Osteoblast (primary cell): ENCODE results near the gene ZBTB7B. TPM values are rescaled to one million over a fixed set of nuclear protein-coding genes. Genes with fewer than 3 reads are reported as not detected.
A peak's percentile ranks its signal among the peaks of the same experiment; 100 is the strongest.

ENCODE experiments used
- DNase-seq: peaks from one replicate; pipeline ENCODE4 v3.0.0; 2011; ENCODE audit warnings: low spot score, mixed read lengths; ENCODE audit not compliant: insufficient read length; ENCODE audit errors: missing footprints
- H2AFZ ChIP-seq: 2 replicates; pipeline ENCODE4 v1.6.0; 2011; ENCODE audit warnings: mild to moderate bottlenecking, low read length
- H3K27ac ChIP-seq: 2 replicates; pipeline ENCODE4 v1.5.1; 2011; ENCODE audit warnings: mild to moderate bottlenecking, low read depth, low read length, moderate library complexity
- H3K27me3 ChIP-seq: 2 replicates; pipeline ENCODE4 v1.6.0; 2012; ENCODE audit warnings: mild to moderate bottlenecking, control low read depth, inconsistent platforms, low read length, moderate library complexity; ENCODE audit not compliant: insufficient read depth
- H3K36me3 ChIP-seq: 2 replicates; pipeline ENCODE4 v1.5.1; 2011; ENCODE audit warnings: mild to moderate bottlenecking, low read length, control low read depth, moderate library complexity; ENCODE audit not compliant: insufficient read depth
- H3K4me1 ChIP-seq: 2 replicates; pipeline ENCODE4 v1.5.1; 2011; ENCODE audit warnings: mild to moderate bottlenecking, low read length, control low read depth, moderate library complexity; ENCODE audit not compliant: insufficient read depth
- H3K4me2 ChIP-seq: 2 replicates; pipeline ENCODE4 v1.6.0; 2011; ENCODE audit warnings: mild to moderate bottlenecking, low read length; ENCODE audit not compliant: insufficient read depth
- H3K4me3 ChIP-seq: fragments of 200-600 bp; sonication (generic); 3 replicates; pipeline ENCODE4 v1.5.1; 2012; ENCODE audit warnings: mild to moderate bottlenecking, low read length, inconsistent platforms; ENCODE audit not compliant: insufficient read depth
- H3K79me2 ChIP-seq: 2 replicates; pipeline ENCODE4 v1.6.0; 2012; ENCODE audit warnings: mild to moderate bottlenecking, low read length, control low read depth, inconsistent platforms; ENCODE audit not compliant: insufficient read depth
- H3K9me3 ChIP-seq: 2 replicates; pipeline ENCODE4 v1.5.1; 2011; ENCODE audit warnings: low read depth, low read length, control low read depth
- H4K20me1 ChIP-seq: 2 replicates; pipeline ENCODE4 v1.6.0; 2012; ENCODE audit warnings: mild to moderate bottlenecking, low read length, control low read depth; ENCODE audit not compliant: insufficient read depth
- total RNA-seq: library from RNA; depleted of rRNA; stranded (reverse); fragments of >200 nt; gene quantifications from 2 replicates; pipeline ENCODE4 v1.2.3, GENCODE V29; 2012
- TF ChIP-seq, protein P1 (sequence below): IDR thresholded peaks from 2 replicates; pipeline ENCODE4 v1.5.1; 2011; ENCODE audit warnings: mild to moderate bottlenecking, low read depth, low read length, moderate library complexity; ENCODE audit errors: extremely low read depth

Gene ZBTB7B
- total RNA-seq, 1 donor = 23.5 TPM

DNA sequence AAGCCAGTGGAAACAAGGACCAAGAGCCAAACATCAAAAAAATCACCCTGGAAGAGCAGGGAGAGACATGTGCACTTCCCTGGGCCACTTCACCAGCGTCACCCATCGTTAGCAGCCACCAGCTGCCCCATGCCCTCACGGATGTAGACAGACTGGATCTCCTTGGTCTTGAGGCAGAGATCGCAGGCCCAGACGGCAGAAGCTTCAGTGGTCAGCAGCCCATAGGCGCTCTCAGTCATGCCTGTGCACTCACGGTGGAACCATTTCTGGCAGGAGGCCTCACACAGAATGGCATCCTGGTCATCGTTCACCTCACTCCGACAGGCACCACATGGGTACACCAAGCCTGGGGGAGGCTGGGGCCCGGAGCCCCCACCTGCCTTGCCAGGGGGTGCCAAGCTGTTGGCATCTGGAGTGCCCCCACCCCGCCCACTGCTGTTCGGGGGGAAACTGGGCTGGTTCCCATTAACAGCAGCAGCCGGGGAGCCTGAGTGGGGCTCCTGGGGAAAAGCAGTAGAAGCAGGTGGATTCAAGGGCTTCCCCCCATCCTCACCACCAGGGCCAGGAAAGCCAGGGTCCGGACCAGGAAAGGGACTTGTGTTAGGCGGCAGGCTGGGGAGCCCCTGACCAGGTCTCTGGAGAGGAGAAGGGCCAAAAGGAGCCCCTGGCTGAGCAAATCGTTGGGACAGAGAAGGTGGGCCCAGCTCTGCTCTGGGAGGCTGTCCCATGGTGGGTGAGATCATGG is 43.7 kb upstream of the ZBTB7B start:
- H3K79me2 ChIP-seq = peaks cover 17% of the 10 kb centered on the region
- TF ChIP-seq, protein P1, sequence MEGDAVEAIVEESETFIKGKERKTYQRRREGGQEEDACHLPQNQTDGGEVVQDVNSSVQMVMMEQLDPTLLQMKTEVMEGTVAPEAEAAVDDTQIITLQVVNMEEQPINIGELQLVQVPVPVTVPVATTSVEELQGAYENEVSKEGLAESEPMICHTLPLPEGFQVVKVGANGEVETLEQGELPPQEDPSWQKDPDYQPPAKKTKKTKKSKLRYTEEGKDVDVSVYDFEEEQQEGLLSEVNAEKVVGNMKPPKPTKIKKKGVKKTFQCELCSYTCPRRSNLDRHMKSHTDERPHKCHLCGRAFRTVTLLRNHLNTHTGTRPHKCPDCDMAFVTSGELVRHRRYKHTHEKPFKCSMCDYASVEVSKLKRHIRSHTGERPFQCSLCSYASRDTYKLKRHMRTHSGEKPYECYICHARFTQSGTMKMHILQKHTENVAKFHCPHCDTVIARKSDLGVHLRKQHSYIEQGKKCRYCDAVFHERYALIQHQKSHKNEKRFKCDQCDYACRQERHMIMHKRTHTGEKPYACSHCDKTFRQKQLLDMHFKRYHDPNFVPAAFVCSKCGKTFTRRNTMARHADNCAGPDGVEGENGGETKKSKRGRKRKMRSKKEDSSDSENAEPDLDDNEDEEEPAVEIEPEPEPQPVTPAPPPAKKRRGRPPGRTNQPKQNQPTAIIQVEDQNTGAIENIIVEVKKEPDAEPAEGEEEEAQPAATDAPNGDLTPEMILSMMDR = no peak
- H2AFZ ChIP-seq = no peak overlapping the region
- H3K27me3 ChIP-seq = no peaks in the 10 kb centered on the region
- H3K9me3 ChIP-seq = no peaks in the 10 kb centered on the region
- peak; percentile 56 for DNase-seq
- no peak overlapping the region for H3K4me3 ChIP-seq
- no peak overlapping the region for H3K27ac ChIP-seq
- no peak overlapping the region for H3K4me2 ChIP-seq
- peaks cover 31% of the 10 kb centered on the region for H3K36me3 ChIP-seq
- peaks cover 41% of the 10 kb centered on the region for H3K4me1 ChIP-seq
- H4K20me1 ChIP-seq = peaks cover 5% of the 10 kb centered on the region

DNA sequence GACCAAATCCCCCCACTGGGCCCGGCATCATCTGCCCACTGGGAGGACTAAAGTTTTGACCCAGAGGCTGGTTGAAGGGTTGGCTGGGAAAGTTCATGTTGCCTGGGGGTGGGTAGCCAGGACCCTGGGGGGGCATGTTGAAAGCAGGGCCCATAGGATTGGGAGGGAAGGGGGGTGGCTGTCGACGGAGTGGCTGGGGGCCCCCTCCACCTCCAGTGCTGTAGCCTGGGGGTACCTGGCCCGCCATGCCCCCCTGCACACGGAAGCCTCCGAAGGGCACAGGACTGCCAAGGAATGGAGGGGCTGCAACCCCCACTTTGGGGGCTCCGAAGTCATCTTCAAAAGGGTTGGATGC is 43.2 kb upstream of the ZBTB7B start:
- H4K20me1 ChIP-seq = peaks cover 5% of the 10 kb centered on the region
- H3K27me3 ChIP-seq = no peaks in the 10 kb centered on the region
- peaks cover 17% of the 10 kb centered on the region for H3K79me2 ChIP-seq
- peaks cover 37% of the 10 kb centered on the region for H3K36me3 ChIP-seq
- DNase-seq = no peak
- H3K27ac ChIP-seq = no peak overlapping the region
- no peak overlapping the region for H3K4me2 ChIP-seq
- no peaks in the 10 kb centered on the region for H3K9me3 ChIP-seq
- no peak overlapping the region for H2AFZ ChIP-seq
- TF ChIP-seq, protein P1 = no peak
- H3K4me1 ChIP-seq = peaks cover 41% of the 10 kb centered on the region
- H3K4me3 ChIP-seq = no peak overlapping the region

DNA sequence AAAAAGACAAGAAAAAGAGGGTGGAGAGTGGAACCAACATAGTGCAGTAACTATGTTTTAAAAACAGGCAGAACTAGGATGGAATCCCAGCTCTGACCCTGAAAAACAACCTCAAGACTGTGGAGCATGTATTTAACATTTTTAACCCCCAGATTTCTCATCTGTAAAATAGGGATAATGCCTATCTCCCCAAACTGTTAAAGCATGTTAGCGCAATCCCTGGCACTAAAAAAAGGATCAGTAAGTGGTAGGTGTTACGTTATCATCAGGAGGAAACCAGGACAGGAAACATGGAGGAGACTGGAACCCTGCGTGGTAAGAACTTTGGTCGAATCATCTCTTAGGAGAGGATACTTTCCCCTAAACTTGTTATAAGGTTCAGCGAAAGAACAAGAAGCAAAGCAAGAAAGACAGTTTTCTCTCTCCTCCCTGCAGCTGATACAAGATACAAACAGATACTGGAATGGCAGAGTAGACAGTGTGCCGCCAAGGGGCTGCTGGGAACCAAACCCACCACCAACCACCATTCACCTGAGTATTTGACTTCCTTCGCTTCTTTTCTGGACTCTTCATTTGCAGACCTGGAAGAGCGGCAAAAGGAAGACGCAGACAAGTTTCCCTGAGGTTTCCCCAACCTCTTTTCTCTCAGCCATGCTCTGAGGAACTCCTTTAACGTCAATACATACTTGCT is 42.0 kb upstream of the ZBTB7B start:
- peaks cover 19% of the 10 kb centered on the region for H3K79me2 ChIP-seq
- peaks cover 31% of the 10 kb centered on the region for H3K4me1 ChIP-seq
- peak overlapping the region; percentile 87 for H3K4me3 ChIP-seq
- H4K20me1 ChIP-seq = peaks cover 10% of the 10 kb centered on the region
- TF ChIP-seq, protein P1 = no peak
- H3K27me3 ChIP-seq = no peaks in the 10 kb centered on the region
- H3K4me2 ChIP-seq = peak overlapping the region; percentile 98
- H2AFZ ChIP-seq = no peak overlapping the region
- H3K36me3 ChIP-seq = peaks cover 46% of the 10 kb centered on the region
- H3K9me3 ChIP-seq = no peaks in the 10 kb centered on the region
- DNase-seq = peak; percentile 90
- peak overlapping the region; percentile 24 for H3K27ac ChIP-seq
